Kidney epithelial cell (primary cell): Measurements from ENCODE around the gene FYN. TPM values are rescaled to one million over a fixed set of nuclear protein-coding genes. Genes with fewer than 3 reads are reported as not detected.

Experiments used
- DNase-seq: peaks from one replicate; pipeline ENCODE4 v3.0.0-alpha.2; 2010; ENCODE audit warnings: low read depth
- H3K27me3 ChIP-seq: 2 replicates; pipeline ENCODE4 v1.6.0; 2011; ENCODE audit warnings: low read length; ENCODE audit not compliant: control insufficient read depth, insufficient read depth
- H3K36me3 ChIP-seq: 2 replicates; pipeline ENCODE4 v1.5.1; 2011; ENCODE audit warnings: low read length; ENCODE audit not compliant: control insufficient read depth, insufficient read depth
- H3K4me3 ChIP-seq: 2 replicates; pipeline ENCODE4 v1.5.1; 2011; ENCODE audit warnings: low read depth, mild to moderate bottlenecking, control low read depth, low read length
- total RNA-seq: library from RNA; depleted of rRNA; stranded (reverse); fragments of >200 nt; gene quantifications from 2 replicates; pipeline ENCODE4 v1.2.3, GENCODE V29; 2015
- TF ChIP-seq, protein P1 (sequence below): IDR thresholded peaks from 2 replicates; pipeline ENCODE4 v1.5.1; 2011; ENCODE audit warnings: mild to moderate bottlenecking, moderate library complexity, low read length, control low read depth, inconsistent platforms; ENCODE audit not compliant: insufficient read depth, poor library complexity, severe bottlenecking

FYN gene
- total RNA-seq, 1 donor from 2014 or later = 133 TPM

GRCh38 chr6:111700135-111700690 lies 173.0 kb downstream of the FYN start:
- TF ChIP-seq, protein P1, sequence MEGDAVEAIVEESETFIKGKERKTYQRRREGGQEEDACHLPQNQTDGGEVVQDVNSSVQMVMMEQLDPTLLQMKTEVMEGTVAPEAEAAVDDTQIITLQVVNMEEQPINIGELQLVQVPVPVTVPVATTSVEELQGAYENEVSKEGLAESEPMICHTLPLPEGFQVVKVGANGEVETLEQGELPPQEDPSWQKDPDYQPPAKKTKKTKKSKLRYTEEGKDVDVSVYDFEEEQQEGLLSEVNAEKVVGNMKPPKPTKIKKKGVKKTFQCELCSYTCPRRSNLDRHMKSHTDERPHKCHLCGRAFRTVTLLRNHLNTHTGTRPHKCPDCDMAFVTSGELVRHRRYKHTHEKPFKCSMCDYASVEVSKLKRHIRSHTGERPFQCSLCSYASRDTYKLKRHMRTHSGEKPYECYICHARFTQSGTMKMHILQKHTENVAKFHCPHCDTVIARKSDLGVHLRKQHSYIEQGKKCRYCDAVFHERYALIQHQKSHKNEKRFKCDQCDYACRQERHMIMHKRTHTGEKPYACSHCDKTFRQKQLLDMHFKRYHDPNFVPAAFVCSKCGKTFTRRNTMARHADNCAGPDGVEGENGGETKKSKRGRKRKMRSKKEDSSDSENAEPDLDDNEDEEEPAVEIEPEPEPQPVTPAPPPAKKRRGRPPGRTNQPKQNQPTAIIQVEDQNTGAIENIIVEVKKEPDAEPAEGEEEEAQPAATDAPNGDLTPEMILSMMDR = no peak
- no peak overlapping the region for H3K4me3 ChIP-seq
- H3K27me3 ChIP-seq = no peaks in the 10 kb centered on the region
- DNase-seq = no peak
- no peaks in the 10 kb centered on the region for H3K36me3 ChIP-seq

DNA sequence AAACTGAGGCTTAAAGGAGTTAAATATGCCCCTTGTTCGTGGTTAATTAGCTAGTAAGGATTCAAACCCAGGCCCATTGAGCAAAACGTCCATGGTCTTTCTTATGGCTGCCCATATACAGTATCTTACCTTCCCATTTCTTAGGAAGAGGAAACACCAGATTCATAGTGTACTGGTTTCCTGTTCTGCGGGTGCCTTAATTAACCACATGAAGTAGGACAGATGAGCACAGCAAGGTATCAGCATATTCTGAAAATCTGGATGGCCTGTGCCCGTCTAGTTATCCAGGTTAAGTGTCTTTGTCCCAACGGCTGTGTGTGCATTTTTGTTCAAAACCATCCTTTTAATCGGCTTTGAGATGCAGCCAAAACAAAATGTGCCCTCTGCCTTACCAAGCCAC lies 174.1 kb downstream of the FYN start:
- Histone ChIP-seq H3K27me3 (no peaks in the 10 kb centered on the region), H3K4me3 (no peak overlapping the region), H3K36me3 (no peaks in the 10 kb centered on the region)
- TF ChIP-seq, protein P1 = no peak
- no peak for DNase-seq

DNA sequence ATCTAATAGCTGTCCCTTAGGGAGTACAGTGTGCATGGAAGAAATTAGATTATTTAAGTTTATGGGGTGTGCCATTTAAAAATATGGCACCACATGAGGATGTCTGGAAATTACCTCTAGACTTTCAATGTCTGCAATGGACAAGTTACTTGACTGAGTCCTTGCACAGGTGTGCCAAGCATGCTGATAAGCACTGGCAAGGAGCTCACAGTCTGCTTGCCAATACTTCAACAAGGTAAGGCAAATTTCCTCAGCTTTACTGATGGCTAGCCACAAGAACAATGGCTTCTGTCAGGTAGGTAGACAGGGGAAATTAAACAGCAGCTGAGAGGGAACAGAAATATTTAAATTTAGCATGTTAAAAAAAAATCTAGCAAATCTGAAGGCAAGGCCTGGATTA lies 176.4 kb downstream of the FYN start:
- Histone ChIP-seq H3K27me3 (no peaks in the 10 kb centered on the region), H3K36me3 (no peaks in the 10 kb centered on the region), H3K4me3 (no peak overlapping the region)
- TF ChIP-seq, protein P1 = no peak
- no peak for DNase-seq

- Histone ChIP-seq H3K4me3 (no peak overlapping the region), H3K36me3 (no peaks in the 10 kb centered on the region), H3K27me3 (no peaks in the 10 kb centered on the region)
- no peak for DNase-seq
- TF ChIP-seq, protein P1 = no peak
These were observed 180.7 kb downstream of the FYN start for GRCh38 chr6:111692327-111693164.

DNA sequence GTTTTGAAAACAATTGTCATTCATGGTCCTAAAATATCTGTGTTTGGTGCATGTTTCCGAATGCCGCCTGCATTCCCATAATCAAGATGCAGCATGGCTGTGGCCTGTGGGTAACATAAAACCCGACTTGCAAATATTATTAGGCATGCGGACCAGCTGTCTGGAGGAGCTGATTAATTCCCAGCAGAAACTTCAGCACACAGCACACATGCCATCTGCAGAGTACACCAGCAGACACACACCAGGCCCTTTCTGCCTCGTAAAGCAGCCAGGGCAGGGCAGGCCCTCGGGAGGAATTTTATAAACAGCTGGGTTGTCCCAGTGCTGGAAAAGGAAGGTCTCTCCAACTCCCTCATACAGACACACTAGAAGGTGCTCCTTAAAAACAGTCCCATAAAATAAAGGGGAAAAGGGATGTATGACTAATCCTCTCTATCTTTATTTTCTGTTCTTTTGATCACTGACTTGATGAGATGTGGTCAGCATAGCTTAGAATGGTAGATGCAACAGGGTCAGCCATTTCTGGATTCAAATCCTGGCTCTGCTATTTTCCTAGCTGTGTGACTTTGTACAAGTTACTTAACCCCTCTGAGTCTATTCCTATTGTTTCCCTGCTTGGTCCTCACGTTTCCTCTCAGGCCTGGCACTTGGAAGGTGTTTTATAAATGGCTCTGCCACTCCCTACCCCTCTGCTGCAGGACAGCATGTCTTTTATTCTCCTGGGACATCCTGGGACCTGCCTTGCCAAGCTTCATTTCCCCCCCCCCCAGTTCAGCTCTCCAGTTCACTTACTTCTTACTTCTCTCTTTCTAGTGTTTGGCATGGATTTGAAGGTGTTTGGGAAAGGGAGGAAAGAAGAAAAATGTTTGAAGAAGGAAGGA lies 181.7 kb downstream of the FYN start:
- TF ChIP-seq, protein P1 = no peak
- Histone ChIP-seq H3K4me3 (no peak overlapping the region), H3K36me3 (no peaks in the 10 kb centered on the region), H3K27me3 (no peaks in the 10 kb centered on the region)
- DNase-seq = no peak
